GM23338 (cell line): Measurements from ENCODE around the gene UCN2. TPM values are rescaled to one million over a fixed set of nuclear protein-coding genes. Genes with fewer than 3 reads are reported as not detected.

Experiments used
- ATAC-seq: fragments of 200-7000 bp; cut with Tn5 transposase; 3 replicates; pipeline ENCODE4 v1.9.1; 2020
- DNase-seq: peaks from one replicate; pipeline ENCODE4 v3.0.0-alpha.2; 2015; ENCODE audit warnings: low spot score
- H2AFZ ChIP-seq: fragments of 200-600 bp; sonication (generic); 2 replicates; pipeline ENCODE4 v1.8.0; 2016; ENCODE audit warnings: antibody characterized with exemption, mild to moderate bottlenecking, moderate library complexity
- H3F3A ChIP-seq: fragments of 200-600 bp; sonication (generic); replicated peaks from 2 replicates; pipeline ENCODE4 v1.8.0; 2017; ENCODE audit warnings: antibody characterized with exemption, mixed run types, low read depth
- H3K27ac ChIP-seq: fragments of 200-600 bp; sonication (generic); 2 replicates; pipeline ENCODE4 v1.6.1; 2016; ENCODE audit warnings: low read depth
- H3K27me3 ChIP-seq: fragments of 200-600 bp; sonication (generic); 2 replicates; pipeline ENCODE4 v1.8.0; 2016; ENCODE audit warnings: mild to moderate bottlenecking, mixed run types, moderate library complexity; ENCODE audit not compliant: insufficient read depth
- H3K36me3 ChIP-seq: fragments of 200-600 bp; sonication (generic); 2 replicates; pipeline ENCODE4 v1.8.0; 2016; ENCODE audit warnings: mild to moderate bottlenecking; ENCODE audit not compliant: insufficient read depth
- H3K4me1 ChIP-seq: fragments of 200-600 bp; sonication (generic); 2 replicates; pipeline ENCODE4 v1.8.0; 2016; ENCODE audit warnings: mild to moderate bottlenecking, moderate library complexity; ENCODE audit not compliant: insufficient read depth
- H3K4me2 ChIP-seq: fragments of 200-600 bp; sonication (generic); 2 replicates; pipeline ENCODE4 v1.7.1; 2017; ENCODE audit warnings: mixed run types
- H3K4me3 ChIP-seq: fragments of 200-600 bp; sonication (generic); 2 replicates; pipeline ENCODE4 v1.6.1; 2016; ENCODE audit warnings: mixed run types
- H3K79me2 ChIP-seq: fragments of 200-600 bp; sonication (generic); replicated peaks from 2 replicates; pipeline ENCODE4 v1.8.0; 2017; ENCODE audit warnings: mild to moderate bottlenecking; ENCODE audit not compliant: insufficient read depth
- H3K9me2 ChIP-seq: fragments of 200-600 bp; sonication (generic); 2 replicates; pipeline ENCODE4 v1.8.0; 2017; ENCODE audit not compliant: insufficient read depth
- H4K20me1 ChIP-seq: fragments of 200-600 bp; sonication (generic); replicated peaks from 2 replicates; pipeline ENCODE4 v1.8.0; 2017; ENCODE audit warnings: mild to moderate bottlenecking; ENCODE audit not compliant: insufficient read depth
- H3K27ac Mint-ChIP-seq: 2 replicates; pipeline ENCODE4 v1.8.0; 2020; ENCODE audit warnings: inconsistent platforms, mild to moderate bottlenecking, moderate library complexity, mixed read lengths
- H3K27me3 Mint-ChIP-seq: 3 replicates; pipeline ENCODE4 v1.8.0; 2022; ENCODE audit warnings: low read depth, mild to moderate bottlenecking, moderate library complexity, mixed read lengths, inconsistent platforms; ENCODE audit not compliant: insufficient read depth, poor library complexity
- H3K36me3 Mint-ChIP-seq: 3 replicates; pipeline ENCODE4 v1.8.0; 2021; ENCODE audit warnings: low read depth, mild to moderate bottlenecking, inconsistent platforms, moderate library complexity, mixed read lengths
- H3K4me1 Mint-ChIP-seq: 3 replicates; pipeline ENCODE4 v1.8.0; 2020; ENCODE audit warnings: mild to moderate bottlenecking, inconsistent platforms, mixed read lengths
- H3K4me3 Mint-ChIP-seq: 3 replicates; pipeline ENCODE4 v1.8.0; 2021; ENCODE audit warnings: moderate library complexity, mild to moderate bottlenecking, inconsistent platforms, mixed read lengths
- H3K9me3 Mint-ChIP-seq: 3 replicates; pipeline ENCODE4 v1.8.0; 2020; ENCODE audit warnings: moderate library complexity, mild to moderate bottlenecking, inconsistent platforms, mixed read lengths
- CREB1 ChIP-seq: fragments of 250-450 bp; sonication (Bioruptor Pico); IDR thresholded peaks from 2 replicates; pipeline ENCODE4 v1.5.0; 2020; ENCODE audit warnings: low read depth, mild to moderate bottlenecking, moderate library complexity
- CTCF ChIP-seq, 2 experiments: fragments of 200-600 bp in 1 of 2; sonication (generic) in 1 of 2; conservative IDR thresholded peaks; 2 replicates each; pipeline versions ENCODE4 v1.5.1 to v1.6.1; 2016 to 2017; ENCODE audit warnings: antibody characterized with exemption in 2 of 2, low read depth in 2 of 2, mild to moderate bottlenecking in 2 of 2, moderate library complexity in 1 of 2
- EZH2 ChIP-seq: fragments of 200-600 bp; sonication (generic); IDR thresholded peaks from one replicate; pipeline ENCODE4 v1.8.0; 2017; ENCODE audit warnings: antibody characterized with exemption, mild to moderate bottlenecking, low read depth; ENCODE audit not compliant: unreplicated experiment
- EZH2phosphoT487 ChIP-seq: fragments of 200-600 bp; sonication (generic); IDR thresholded peaks from one replicate; pipeline ENCODE4 v1.8.1; 2018; ENCODE audit warnings: antibody characterized with exemption; ENCODE audit not compliant: unreplicated experiment
- JUNB ChIP-seq: IDR thresholded peaks from one replicate; pipeline ENCODE4 v1.6.1; 2016; ENCODE audit warnings: antibody characterized with exemption; ENCODE audit not compliant: unreplicated experiment
- NANOG ChIP-seq: IDR thresholded peaks from 2 replicates; pipeline ENCODE4 v1.6.1; 2016; ENCODE audit warnings: antibody characterized with exemption, borderline replicate concordance
- POLR2AphosphoS5 ChIP-seq: IDR thresholded peaks from 2 replicates; pipeline ENCODE4 v1.6.1; 2016; ENCODE audit warnings: antibody characterized with exemption, low read depth
- REST ChIP-seq: IDR thresholded peaks from one replicate; pipeline ENCODE4 v1.6.1; 2018; ENCODE audit warnings: antibody characterized with exemption; ENCODE audit not compliant: unreplicated experiment
- STAT1 ChIP-seq: IDR thresholded peaks from one replicate; pipeline ENCODE4 v1.6.1; 2016; ENCODE audit warnings: antibody characterized with exemption; ENCODE audit not compliant: unreplicated experiment
- ZNF114 ChIP-seq: fragments of 250-450 bp; sonication (Bioruptor Pico); IDR thresholded peaks from 2 replicates; pipeline ENCODE4 v1.5.0; 2020; ENCODE audit warnings: mild to moderate bottlenecking, moderate library complexity
- ZNF331 ChIP-seq: fragments of 250-450 bp; sonication (Bioruptor Pico); IDR thresholded peaks from 2 replicates; pipeline ENCODE4 v1.5.0; 2020; ENCODE audit warnings: low read depth, mild to moderate bottlenecking, moderate library complexity
- ZNF462 ChIP-seq: fragments of 250-450 bp; sonication (Bioruptor Pico); IDR thresholded peaks from 2 replicates; pipeline ENCODE4 v1.5.0; 2020; ENCODE audit warnings: mild to moderate bottlenecking, moderate library complexity
- polyA plus RNA-seq: library from polyadenylated mRNA; unstranded; fragments of >200 nt; fragmentation: Nextera tagmentation; extraction: Ambion mirVana; gene quantifications from 2 replicates; pipeline ENCODE4 v1.2.1, GENCODE V29; 2016
- total RNA-seq: library from RNA; depleted of rRNA; stranded (reverse); fragments of >200 nt; shearing (Covaris generic); gene quantifications from 2 replicates; pipeline ENCODE4 v1.2.3, GENCODE V29; 2014
- TF ChIP-seq, protein P1 (sequence below): IDR thresholded peaks from 2 replicates; pipeline ENCODE4 v1.6.1; 2016; ENCODE audit warnings: antibody characterized with exemption

Gene UCN2
- total and polyA plus RNA-seq, 2 experiments from 2014 or later, result 0.17 TPM; not detected in 1

- Histone ChIP-seq H3K79me2 (no peaks in the 10 kb centered on the region), H3K36me3 (no peaks in the 10 kb centered on the region), H3K9me2 (no peaks in the 10 kb centered on the region), H3K27ac (no peak overlapping the region), H3K27me3 (no peaks in the 10 kb centered on the region), H4K20me1 (no peaks in the 10 kb centered on the region), H2AFZ (no peak overlapping the region), H3F3A (no peaks in the 10 kb centered on the region), H3K4me1 (peaks cover 6% of the 10 kb centered on the region; the same call in 1 of the 2 replicates), H3K4me3 (no peak overlapping the region), H3K4me2 (no peak overlapping the region)
- Mint-ChIP-seq H3K36me3 (no peaks in the 10 kb centered on the region; the same call in 2 of the 3 replicates), H3K27me3 (peaks cover 14% of the 10 kb centered on the region), H3K27ac (no peak overlapping the region), H3K4me1 (peaks cover 15% of the 10 kb centered on the region), H3K9me3 (no peaks in the 10 kb centered on the region; the same call in 2 of the 3 replicates), H3K4me3 (no peak overlapping the region)
- TF ChIP-seq POLR2AphosphoS5 (no peak), EZH2phosphoT487 (no peak), CREB1 (CRISPR knock-in tag) (no peak), EZH2 (no peak), ZNF331 (no peak), CTCF (conservative IDR thresholded peaks at IDR 0.05; ENCODE audit: low read depth in 2 of 2) (no peak), ZNF114 (no peak), JUNB (no peak), REST (no peak), ZNF462 (CRISPR knock-in tag) (no peak), STAT1 (no peak), NANOG (no peak)
- TF ChIP-seq, protein P1, sequence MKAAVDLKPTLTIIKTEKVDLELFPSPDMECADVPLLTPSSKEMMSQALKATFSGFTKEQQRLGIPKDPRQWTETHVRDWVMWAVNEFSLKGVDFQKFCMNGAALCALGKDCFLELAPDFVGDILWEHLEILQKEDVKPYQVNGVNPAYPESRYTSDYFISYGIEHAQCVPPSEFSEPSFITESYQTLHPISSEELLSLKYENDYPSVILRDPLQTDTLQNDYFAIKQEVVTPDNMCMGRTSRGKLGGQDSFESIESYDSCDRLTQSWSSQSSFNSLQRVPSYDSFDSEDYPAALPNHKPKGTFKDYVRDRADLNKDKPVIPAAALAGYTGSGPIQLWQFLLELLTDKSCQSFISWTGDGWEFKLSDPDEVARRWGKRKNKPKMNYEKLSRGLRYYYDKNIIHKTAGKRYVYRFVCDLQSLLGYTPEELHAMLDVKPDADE, result no peak
- ATAC-seq (no peak), DNase-seq (no peak)
These were observed 3.5 kb upstream of the UCN2 start for GRCh38 chr3:48567090-48567489.
